Choroid plexus epithelial cell (primary cell): ENCODE measurements around the gene USP15.

Source experiments
- DNase-seq: peaks from one replicate; pipeline ENCODE4 v3.0.0-alpha.2; 2010; ENCODE audit warnings: low read depth
- H3K4me3 ChIP-seq: 2 replicates; pipeline ENCODE4 v1.5.1; 2011; ENCODE audit warnings: low read depth, mild to moderate bottlenecking, control low read depth, low read length, moderate library complexity
- TF ChIP-seq, protein P1 (sequence below): conservative IDR thresholded peaks from 2 replicates; pipeline ENCODE4 v1.5.1; 2011; ENCODE audit warnings: low read depth, mild to moderate bottlenecking, control low read depth, inconsistent platforms, low read length, moderate library complexity

The USP15 gene

DNA sequence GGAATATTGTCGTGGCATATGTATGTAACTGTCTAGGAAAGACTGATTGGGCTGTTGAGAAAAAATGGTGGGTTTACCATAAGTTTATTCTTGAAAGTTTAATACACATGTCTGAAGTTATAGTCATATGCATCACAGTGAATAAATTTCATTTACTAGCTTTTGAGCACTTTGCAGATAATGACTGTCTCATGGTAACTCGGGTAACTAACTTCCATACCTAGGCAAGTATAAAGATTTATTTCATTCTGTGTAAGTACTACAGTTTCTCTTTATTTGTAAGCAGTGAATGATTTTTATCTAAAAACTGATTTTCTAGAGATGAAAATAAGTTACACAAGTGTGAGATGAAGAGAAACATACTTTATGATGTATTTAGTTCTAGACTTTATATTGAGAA lies 3.0 kb downstream of the USP15 start:
- no peak overlapping the region for H3K4me3 ChIP-seq
- DNase-seq: no peak
- TF ChIP-seq, protein P1, sequence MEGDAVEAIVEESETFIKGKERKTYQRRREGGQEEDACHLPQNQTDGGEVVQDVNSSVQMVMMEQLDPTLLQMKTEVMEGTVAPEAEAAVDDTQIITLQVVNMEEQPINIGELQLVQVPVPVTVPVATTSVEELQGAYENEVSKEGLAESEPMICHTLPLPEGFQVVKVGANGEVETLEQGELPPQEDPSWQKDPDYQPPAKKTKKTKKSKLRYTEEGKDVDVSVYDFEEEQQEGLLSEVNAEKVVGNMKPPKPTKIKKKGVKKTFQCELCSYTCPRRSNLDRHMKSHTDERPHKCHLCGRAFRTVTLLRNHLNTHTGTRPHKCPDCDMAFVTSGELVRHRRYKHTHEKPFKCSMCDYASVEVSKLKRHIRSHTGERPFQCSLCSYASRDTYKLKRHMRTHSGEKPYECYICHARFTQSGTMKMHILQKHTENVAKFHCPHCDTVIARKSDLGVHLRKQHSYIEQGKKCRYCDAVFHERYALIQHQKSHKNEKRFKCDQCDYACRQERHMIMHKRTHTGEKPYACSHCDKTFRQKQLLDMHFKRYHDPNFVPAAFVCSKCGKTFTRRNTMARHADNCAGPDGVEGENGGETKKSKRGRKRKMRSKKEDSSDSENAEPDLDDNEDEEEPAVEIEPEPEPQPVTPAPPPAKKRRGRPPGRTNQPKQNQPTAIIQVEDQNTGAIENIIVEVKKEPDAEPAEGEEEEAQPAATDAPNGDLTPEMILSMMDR: no peak

DNA sequence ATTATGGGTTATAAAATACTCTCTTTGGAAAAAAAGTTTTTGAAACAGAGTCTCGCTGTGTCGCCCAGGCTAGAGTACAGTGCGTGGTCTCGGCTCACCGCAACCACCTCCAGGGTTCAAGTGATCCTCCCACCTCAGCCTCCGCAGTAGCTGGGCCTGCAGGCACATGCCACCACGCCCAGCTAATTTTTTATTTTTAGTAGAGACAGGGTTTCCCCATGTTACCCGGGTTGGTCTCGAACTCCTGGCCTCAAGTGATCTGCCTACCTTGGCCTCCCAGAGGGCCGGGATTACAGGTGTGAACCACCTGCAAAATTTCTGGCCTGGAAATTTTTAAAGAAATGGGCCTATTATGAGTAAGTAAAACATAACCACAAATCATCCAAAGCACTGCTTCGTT lies 3.8 kb downstream of the USP15 start:
- DNase-seq: no peak
- TF ChIP-seq, protein P1: no peak
- H3K4me3 ChIP-seq: no peak overlapping the region

DNA sequence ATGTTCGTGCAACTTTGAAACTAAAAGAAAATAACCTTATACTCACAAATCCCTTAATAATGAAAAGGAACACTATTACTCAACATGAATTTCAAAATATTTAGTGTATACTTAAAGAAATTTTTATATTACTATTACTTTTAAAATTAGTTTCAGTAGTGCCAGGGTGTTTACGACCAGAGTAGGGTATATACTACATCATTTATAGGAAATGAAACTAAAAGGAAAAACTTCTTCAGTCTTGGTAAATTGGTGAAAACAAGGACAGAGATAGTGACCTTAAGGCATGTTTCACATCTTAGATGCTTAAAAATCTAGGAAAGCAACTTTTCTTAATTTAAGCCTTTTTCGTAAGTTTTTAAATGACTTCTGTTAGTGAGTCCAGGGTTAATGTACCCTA lies 4.5 kb downstream of the USP15 start:
- TF ChIP-seq, protein P1: no peak
- no peak for DNase-seq
- no peak overlapping the region for H3K4me3 ChIP-seq

DNA sequence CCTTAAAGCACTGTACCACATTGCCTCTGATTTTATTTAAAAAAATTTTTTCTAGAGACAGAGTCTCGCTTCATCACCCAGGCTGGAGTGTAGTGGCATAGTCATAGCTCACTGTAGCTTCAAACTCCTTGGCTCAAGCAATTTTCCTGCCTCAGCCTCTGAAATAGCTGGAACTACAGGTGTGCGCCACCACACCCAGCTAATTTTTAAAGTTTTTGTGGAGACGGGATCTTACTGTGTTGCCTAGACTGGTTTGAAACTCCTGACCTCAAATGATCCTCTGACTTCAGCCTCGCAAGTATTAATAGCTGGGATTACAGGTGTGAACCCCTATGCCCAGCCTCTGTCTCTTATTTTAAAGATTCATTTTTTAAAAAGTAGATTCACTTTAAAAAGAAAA lies 5.3 kb downstream of the USP15 start:
- no peak for DNase-seq
- TF ChIP-seq, protein P1: no peak
- no peak overlapping the region for H3K4me3 ChIP-seq

DNA sequence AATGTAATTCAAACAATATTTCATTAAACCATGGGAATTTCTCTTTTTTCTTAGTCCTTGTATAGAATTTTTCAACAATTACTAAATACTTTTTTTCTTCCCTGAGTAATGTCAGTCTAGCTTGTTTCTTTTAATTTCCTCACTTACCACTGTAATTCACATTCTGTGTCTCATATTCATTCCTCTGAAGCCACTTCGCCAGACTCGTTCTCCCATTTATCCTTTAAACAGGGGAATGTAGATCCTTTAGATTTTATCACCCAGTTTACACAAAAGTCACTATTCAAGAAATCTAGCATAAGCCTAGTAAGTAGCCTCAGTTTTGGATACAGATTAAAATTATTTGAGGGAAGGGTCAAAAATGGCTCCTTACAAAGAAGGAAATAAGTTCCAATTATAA lies 6.8 kb downstream of the USP15 start:
- no peak for DNase-seq
- TF ChIP-seq, protein P1: no peak

DNA sequence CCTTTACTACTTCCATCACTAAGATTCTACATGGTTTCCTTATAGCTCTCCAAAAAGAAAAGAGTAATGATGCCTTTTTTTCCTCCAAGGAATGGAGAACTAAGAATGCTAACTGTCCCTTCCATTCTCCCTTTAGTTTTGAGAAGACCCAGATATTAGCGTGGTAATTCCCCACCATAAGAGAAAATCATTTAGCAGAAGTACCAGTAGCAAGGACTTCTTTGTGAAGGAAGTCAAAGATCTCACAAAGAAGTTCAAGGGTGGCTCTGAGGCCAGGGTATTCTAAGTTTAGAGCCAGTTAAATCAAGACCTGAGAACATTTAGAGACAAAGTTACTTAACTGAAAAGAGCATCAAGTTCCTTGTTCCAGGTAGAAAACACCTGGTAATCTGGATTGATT lies 7.3 kb downstream of the USP15 start:
- TF ChIP-seq, protein P1: no peak
- no peak for DNase-seq

More for the DNA sequence above, 6.8 kb downstream of the USP15 start:
- no peak overlapping the region for H3K4me3 ChIP-seq

DNA sequence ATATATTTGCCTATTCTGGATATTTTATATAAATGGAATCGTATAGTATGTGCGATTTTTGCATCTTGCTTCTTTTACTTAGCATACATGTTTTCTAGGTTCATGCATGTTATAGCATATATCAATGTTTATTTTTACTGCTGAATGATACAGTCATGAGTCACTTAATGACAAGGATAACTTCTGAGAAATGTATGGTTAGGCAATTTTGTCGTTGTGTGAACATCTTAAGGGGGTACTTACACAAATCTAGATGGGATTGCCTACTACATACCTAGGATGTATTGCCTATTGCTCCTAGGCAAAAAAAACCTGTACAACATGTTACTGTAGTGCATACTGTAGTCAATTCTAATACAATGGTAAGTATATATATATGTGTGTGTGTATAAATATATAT lies 8.8 kb downstream of the USP15 start:
- TF ChIP-seq, protein P1: no peak
- peak; percentile 76 for DNase-seq
- H3K4me3 ChIP-seq: no peak overlapping the region

More for the DNA sequence above, 7.3 kb downstream of the USP15 start:
- H3K4me3 ChIP-seq: no peak overlapping the region
